ENCODE data around the gene TMED9.
A peak's percentile ranks its signal among the peaks of the same experiment; 100 is the strongest.

The TMED9 gene

GRCh38 chr5:177578316-177578715 lies 13.7 kb upstream of the TMED9 start:
- DNase-seq (ENCODE audit: low spot score) = no peak

- DNase-seq (ENCODE audit: low spot score) = no peak
Measured at GRCh38 chr5:177588413-177588909, 3.5 kb upstream of the TMED9 start.

GRCh38 chr5:177590406-177590805 lies 1.6 kb upstream of the TMED9 start:
- no peak for DNase-seq (ENCODE audit: low spot score)

- no peak for DNase-seq (ENCODE audit: low spot score)
Measured at GRCh38 chr5:177591690-177592009, 353 bp upstream of the TMED9 start.

- no peak for DNase-seq (ENCODE audit: low spot score)
Measured at GRCh38 chr5:177592905-177593304, 902 bp downstream of the TMED9 start.

- no peak for DNase-seq (ENCODE audit: low spot score)
Measured at GRCh38 chr5:177593511-177593910, 1.5 kb downstream of the TMED9 start.

GRCh38 chr5:177594071-177594470 lies 2.1 kb downstream of the TMED9 start:
- DNase-seq (ENCODE audit: low spot score) = no peak

GRCh38 chr5:177595026-177595585 lies 3.1 kb downstream of the TMED9 start:
- no peak for DNase-seq (ENCODE audit: low spot score)

- no peak for DNase-seq (ENCODE audit: low spot score)
Measured at GRCh38 chr5:177595991-177596774, 4.2 kb downstream of the TMED9 start.

- DNase-seq (ENCODE audit: low spot score) = no peak
Measured at GRCh38 chr5:177596775-177597238, 4.8 kb downstream of the TMED9 start.

GRCh38 chr5:177598477-177598876 lies 6.5 kb downstream of the TMED9 start:
- no peak for DNase-seq (ENCODE audit: low spot score)

GRCh38 chr5:177599731-177600507 lies 7.9 kb downstream of the TMED9 start, which contains the start of gene B4GALT7:
TSS of gene B4GALT7 (plus strand) at chr5:177600132. CDS start at chr5:177600211, 79 bp downstream.
- peak; percentile 73 for DNase-seq (ENCODE audit: low spot score)

- no peak for DNase-seq (ENCODE audit: low spot score)
Measured at GRCh38 chr5:177600508-177601018, 8.6 kb downstream of the TMED9 start.

- DNase-seq (ENCODE audit: low spot score) = no peak
Measured at GRCh38 chr5:177601126-177601525, 9.1 kb downstream of the TMED9 start.

- DNase-seq (ENCODE audit: low spot score) = peak; percentile 47
Measured at GRCh38 chr5:177601577-177602457, 9.8 kb downstream of the TMED9 start.

GRCh38 chr5:177602458-177602830 lies 10.4 kb downstream of the TMED9 start:
- DNase-seq (ENCODE audit: low spot score) = no peak

GRCh38 chr5:177603631-177604030 lies 11.6 kb downstream of the TMED9 start:
- no peak for DNase-seq (ENCODE audit: low spot score)

- no peak for DNase-seq (ENCODE audit: low spot score)
Measured at GRCh38 chr5:177604116-177604521, 12.1 kb downstream of the TMED9 start.

- DNase-seq (ENCODE audit: low spot score) = no peak
Measured at GRCh38 chr5:177604656-177605055, 12.7 kb downstream of the TMED9 start.

- no peak for DNase-seq (ENCODE audit: low spot score)
Measured at GRCh38 chr5:177605078-177605477, 13.1 kb downstream of the TMED9 start.

- no peak for DNase-seq (ENCODE audit: low spot score)
Measured at GRCh38 chr5:177605667-177606066, 13.7 kb downstream of the TMED9 start.
